GM18858 (cell line): ENCODE results near the gene ADGRE1.
"Not testable (repeated sequence)": the region's sequence is repeated elsewhere in the genome, so short reads cannot be mapped to it uniquely, and the experiment has no call there.

Experiments
- ATAC-seq: cut with Tn5 transposase; IDR thresholded peaks from one replicate; pipeline ENCODE4 v1.9.1; 2021; ENCODE audit not compliant: unreplicated experiment

Gene ADGRE1, protein sequence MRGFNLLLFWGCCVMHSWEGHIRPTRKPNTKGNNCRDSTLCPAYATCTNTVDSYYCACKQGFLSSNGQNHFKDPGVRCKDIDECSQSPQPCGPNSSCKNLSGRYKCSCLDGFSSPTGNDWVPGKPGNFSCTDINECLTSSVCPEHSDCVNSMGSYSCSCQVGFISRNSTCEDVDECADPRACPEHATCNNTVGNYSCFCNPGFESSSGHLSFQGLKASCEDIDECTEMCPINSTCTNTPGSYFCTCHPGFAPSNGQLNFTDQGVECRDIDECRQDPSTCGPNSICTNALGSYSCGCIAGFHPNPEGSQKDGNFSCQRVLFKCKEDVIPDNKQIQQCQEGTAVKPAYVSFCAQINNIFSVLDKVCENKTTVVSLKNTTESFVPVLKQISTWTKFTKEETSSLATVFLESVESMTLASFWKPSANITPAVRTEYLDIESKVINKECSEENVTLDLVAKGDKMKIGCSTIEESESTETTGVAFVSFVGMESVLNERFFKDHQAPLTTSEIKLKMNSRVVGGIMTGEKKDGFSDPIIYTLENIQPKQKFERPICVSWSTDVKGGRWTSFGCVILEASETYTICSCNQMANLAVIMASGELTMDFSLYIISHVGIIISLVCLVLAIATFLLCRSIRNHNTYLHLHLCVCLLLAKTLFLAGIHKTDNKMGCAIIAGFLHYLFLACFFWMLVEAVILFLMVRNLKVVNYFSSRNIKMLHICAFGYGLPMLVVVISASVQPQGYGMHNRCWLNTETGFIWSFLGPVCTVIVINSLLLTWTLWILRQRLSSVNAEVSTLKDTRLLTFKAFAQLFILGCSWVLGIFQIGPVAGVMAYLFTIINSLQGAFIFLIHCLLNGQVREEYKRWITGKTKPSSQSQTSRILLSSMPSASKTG

GRCh38 chr19:6887316-6887715 is at the start of gene ADGRE1:
ADGRE1 (plus strand) TSS chr19:6887579; CDS start chr19:6887609, 30 bp downstream.
- ATAC-seq: no peak

- ATAC-seq: no peak
Measured at GRCh38 chr19:6838062-6838655, 49.2 kb upstream of the ADGRE1 start.

- no peak for ATAC-seq
Measured at GRCh38 chr19:6842871-6843607, 44.3 kb upstream of the ADGRE1 start.

DNA sequence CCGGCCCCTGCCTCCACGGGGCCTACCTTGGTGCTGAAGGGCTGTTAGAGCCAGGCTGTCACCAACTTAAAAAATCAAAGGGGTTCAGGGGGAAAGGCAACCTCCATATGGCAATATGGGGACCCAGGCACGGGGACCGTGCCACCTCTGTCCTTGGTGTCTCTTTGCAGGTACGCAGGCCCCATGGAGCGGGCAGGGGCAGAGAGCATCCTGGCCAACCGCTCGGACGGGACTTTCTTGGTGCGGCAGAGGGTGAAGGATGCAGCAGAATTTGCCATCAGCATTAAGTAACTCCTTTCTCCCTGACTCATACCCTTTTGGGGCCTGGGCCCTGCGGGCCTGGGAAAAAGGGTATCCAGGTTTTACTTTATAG is 39.6 kb upstream of the ADGRE1 start:
- ATAC-seq: no peak

GRCh38 chr19:6848986-6849385 is 38.4 kb upstream of the ADGRE1 start:
- no peak for ATAC-seq

DNA sequence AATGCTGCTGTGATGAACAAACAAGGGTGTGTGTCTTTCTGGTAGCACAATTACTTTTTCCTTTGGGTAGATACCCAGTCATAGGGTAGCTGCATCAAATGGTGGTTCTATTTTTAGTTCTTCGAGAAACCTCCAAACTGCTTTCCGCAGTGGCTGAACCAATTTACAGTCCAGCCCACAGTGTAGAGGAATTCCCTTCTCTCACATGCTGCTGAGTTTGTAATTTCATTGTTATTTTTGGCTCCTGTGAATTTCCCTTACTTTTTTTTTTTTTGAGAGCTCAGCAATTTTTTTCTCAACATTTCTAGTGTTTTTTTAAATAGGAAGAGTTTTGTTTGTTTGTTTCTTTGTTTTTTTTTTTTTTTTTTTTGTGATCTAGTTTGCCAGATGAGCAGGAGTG is 37.5 kb upstream of the ADGRE1 start:
- ATAC-seq: no peak

DNA sequence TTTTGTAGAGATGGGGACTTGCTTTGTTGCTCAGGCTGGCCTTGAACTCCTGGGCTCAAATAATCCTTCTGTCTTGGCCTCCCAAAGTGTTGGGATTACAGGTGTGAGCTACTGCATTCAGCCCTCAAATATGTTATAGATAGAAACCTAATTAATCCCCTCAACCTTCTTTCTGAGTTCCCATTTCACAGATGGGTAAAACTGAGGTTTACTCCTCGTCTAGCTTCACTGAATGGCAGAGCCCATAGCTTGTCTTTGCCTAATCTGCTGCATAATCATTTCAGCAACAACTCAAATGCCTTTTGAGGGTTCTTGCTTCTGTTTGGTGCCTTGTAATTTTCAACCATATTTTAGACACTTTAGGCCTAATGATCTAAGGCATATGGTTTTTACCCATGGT is 36.0 kb upstream of the ADGRE1 start:
- ATAC-seq: no peak

DNA sequence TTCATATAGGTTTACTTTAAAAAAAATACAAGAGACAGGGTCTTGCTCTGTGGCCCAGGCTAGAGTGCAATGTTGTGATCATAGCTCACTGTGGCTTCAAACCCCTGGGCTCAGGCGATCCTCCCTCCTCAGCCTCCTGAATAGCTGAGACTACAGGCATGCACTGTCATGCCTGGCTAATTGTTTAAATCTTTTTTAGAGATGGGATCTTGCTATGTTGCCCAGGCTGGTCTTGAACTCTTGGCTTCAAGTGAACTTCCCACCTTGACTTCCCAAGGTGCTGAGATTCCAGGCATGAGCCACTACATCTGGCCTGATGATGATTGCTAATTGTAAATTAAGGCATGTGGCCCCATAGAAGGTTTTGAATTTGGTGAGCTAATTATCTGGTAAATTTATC is 35.4 kb upstream of the ADGRE1 start:
- no peak for ATAC-seq

- no peak for ATAC-seq
Measured at GRCh38 chr19:6853868-6854267, 33.5 kb upstream of the ADGRE1 start.

DNA sequence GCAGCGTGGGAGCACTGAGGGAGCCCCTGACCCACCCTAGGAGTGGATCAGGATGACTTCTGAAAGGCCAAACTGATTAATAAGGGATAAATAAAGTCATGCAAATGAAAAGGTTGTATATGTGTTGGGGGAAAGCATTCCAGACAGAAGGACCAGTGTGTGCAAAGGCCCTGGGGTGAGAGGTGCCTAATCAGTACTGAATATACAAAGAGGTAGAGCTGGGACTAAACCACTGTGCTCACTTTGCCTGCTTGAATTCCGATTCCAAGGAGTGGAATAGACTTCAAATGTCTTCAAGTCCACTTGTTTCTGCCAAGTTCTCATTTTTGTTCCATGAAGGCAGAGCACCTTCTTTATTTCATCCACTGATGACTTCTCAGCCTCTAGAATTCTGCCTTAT is 32.6 kb upstream of the ADGRE1 start:
- ATAC-seq: no peak

DNA sequence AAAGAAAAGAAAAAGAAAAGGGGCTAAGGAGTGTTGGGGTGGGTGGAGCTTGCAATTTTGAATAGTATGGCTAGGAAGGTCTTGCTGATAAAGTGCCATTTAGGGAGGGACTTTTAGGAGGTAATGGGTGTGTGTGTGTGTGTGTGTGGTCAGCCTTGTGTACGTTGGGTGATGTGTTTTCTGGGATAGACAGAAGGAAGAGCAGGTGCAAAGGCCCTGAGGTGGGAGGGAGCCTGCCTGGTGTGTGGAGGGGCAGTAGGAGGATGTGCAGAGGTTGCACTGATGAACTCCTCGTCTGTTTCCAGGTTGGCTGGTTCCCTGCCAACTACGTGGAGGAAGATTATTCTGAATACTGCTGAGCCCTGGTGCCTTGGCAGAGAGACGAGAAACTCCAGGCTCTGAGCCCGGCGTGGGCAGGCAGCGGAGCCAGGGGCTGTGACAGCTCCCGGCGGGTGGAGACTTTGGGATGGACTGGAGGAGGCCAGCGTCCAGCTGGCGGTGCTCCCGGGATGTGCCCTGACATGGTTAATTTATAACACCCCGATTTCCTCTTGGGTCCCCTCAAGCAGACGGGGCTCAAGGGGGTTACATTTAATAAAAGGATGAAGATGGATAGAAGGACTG is 30.5 kb upstream of the ADGRE1 start:
- no peak for ATAC-seq

DNA sequence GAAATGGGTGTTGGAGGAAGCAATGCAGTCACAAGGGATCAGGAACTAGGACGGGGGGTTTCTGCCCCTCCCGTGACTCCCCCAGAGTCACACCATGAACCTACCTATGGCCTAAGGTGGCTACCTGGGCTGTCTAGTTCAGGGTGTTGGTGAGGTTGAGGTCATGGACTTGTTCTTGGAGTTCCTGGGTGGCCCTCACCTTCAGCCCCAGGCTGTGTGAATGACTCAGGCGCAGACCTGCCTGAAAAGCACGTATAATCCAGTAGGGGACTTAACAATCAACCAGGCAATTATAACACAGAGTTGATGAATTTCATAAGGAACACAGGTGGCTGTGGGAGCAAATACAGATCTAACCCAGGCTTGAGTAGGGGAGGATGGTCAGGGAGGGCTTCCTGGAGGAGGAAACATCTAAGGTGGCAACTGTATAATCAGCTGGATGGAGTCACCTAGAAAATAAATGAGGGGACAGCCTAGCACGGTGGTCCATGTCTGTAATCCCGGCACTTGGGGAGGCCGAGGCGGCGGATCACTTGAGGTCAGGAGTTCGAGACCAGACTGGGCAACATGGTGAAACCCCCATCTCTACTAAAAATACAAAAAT is 25.6 kb upstream of the ADGRE1 start:
- ATAC-seq: no peak

DNA sequence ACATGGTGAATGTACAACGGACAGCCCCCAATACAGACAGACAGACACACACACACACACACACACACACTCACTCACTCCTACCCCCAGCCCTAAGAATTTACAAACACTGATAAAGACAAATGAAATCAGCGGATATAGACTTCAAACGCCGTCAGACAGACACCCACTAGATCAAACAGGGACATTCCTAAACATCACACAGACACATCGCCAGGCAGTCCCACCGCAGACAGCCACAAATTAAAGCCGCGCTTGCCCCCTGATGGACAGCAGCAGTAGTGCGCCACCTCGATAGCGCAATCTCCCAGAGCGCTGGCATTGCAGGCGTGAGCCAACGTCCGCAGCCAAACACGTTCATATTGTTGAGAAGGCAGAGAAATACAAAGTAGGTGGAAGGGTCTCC is 24.7 kb upstream of the ADGRE1 start:
- ATAC-seq: no peak

GRCh38 chr19:6864325-6864940 is 22.9 kb upstream of the ADGRE1 start:
- ATAC-seq: no peak

DNA sequence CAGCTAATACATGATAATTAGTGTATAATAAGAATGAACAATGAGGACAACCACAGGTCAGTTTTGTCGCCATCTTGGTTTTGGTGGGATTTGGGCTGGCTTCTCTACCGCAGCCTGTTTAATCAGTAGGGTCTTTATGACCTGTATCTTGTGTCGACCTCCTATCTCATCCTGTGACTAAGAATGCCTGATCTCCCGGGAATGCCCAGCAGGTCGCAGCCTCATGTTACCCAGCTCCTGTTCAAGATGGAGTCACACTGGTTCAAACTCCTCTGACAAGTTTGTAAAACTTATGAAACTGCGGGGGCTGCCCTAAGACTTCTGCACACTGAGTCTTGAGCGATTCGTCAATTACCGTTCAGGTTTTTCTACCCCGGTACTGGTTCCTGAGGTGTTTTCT is 21.5 kb upstream of the ADGRE1 start:
- ATAC-seq: no peak

DNA sequence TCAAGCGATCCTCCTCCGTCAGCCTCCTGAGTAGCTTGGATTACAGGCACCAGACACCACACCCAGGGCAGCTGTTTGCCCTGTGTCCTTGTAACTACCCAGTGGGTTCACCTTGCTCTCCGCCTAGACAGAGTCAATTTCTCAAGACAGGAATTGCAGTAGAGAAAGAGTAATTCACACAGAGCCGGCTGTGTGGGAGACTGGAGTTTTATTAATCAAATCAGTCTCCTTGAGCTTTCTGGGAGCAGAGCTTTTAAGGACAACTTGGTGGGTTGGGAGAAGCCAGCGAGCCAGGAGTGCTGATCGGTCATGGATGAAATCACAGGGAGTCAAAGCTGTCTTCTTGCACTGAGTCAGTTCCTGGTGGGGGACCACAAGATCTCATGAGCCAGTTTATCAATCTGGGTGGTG is 20.6 kb upstream of the ADGRE1 start:
- no peak for ATAC-seq

GRCh38 chr19:6868351-6868750 is 19.0 kb upstream of the ADGRE1 start:
- no peak for ATAC-seq

DNA sequence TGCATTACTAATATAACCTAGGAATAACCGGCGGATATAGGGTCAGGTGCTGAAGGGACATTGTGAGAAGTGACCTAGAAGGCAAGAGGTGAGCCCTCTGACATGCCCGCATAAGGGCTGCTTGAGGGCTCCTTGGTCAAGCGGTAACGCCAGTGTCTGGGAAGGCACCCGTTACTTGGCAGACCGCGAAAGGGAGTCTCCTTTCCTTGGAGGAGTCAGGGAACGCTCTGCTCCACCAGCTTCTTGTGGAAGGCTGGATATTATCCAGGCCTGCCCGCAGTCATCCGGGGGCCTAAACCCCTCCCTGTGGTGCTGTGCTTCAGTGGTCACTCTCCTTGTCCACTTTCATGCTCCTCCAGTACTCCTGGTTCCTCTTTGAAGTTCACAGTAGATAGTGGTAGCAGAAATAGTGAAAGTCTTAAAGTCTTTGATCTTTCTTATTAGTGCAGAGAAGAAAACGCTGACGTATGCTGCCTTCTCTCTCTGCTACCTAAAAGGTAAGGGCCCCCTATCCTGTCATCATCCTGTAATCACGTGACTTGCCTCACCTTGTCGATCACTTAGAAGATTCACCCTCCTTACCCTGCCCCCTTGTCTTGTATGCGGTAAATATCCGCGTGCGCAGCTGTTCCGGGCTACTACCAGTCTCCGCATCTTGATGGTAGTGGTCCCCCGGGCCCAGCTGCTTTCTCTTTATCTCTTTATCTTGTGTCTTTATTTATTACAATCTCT is 18.1 kb upstream of the ADGRE1 start:
- ATAC-seq: not testable (repeated sequence)
